NCI-H2171 (cell line): Measurements from ENCODE around the gene GNG2.
"Not testable (repeated sequence)": the region's sequence is repeated elsewhere in the genome, so short reads cannot be mapped to it uniquely, and the experiment has no call there.

Source experiments
- DNase-seq: peaks from one replicate; lab custom pipeline; 2025; lab: John Stamatoyannopoulos, UW

Gene GNG2

DNA sequence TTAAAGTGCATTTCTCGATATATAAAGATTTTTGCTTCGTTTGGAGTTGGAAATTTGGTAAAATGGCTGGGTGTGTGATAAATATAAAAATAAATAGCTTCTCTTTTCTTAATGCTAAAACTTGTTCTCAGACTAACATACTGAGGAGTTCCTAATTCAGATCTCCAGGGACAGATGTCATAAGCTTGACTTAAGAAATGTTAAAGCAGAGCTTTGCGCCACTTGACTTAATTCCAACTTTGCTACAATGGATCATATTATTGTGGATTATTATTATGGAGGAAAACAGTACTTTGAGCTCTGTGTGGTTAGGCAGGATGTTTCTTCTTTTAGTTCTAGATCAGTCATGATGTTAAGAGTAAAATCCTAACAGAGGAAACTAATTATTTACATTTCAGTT is 33.8 kb downstream of the GNG2 start:
- DNase-seq: no peak

DNA sequence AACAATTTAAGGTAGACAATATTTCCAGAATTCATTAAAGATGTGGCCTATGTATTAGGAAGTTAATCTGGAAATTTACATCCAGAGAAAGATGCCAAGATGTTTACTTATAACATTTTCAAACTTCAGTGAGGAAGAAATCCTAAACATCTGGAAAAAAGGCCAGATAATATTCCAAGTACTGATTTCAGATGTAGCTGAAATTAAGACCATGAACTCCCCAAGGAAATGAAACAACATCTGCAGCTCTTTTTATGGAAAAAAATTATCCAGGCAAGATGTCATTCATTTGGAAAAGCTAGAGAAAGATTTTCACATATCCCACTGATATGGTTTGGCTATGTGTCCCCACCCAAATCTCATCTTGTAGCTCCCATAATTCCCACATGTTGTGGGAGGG is 35.0 kb downstream of the GNG2 start:
- no peak for DNase-seq

DNA sequence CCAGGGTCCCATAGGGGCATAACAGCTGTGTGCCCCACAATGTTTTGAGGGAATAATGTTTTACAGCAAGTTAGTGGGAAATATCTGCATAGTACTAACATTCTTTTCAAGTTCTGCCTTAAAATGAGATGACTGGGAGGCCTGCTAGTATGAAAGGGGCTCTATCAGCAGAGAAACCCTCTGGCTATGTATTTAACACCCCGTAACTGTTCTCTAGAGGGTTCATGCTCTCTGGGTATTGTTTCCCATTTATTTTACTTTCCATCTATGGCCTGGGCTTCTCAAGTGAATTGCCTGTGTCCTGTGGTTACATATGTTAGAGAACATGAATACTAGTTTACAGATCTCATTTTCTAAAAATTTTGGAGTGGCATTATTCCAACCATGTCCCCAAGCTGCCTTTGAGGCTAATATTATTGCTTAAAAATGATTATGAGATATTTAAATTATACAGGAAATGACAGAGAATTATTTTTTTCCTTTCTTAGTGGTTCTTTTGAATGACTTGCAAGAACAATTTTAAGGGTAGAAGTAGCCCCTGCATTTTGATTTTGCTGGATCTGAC is 37.5 kb downstream of the GNG2 start:
- no peak for DNase-seq

DNA sequence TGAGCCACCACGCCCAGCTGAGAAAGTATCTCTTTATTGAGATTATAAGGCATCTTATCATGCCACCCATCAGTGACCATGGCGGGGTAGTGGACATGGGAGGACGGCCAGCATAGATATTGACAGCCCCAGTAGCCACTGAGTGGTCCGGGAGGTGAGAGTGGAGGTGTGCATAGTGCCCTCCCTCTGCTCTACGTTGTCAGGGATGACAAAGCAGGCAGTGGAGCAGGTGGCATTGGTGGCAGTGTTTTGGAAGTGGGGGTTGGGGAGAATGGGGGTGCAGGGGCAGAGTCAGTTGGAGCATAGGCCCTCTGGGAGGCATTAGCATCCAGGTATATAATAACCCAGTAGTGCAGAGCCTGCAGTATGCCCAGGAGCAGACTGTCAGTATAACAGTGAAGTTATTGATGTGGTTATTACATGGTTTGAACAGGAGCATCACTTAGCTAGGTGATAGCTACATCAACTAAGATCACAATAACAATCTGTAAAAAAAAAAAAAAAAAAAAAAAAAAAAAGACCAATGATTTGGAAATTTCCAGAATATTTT is 41.1 kb downstream of the GNG2 start:
- DNase-seq: no peak

DNA sequence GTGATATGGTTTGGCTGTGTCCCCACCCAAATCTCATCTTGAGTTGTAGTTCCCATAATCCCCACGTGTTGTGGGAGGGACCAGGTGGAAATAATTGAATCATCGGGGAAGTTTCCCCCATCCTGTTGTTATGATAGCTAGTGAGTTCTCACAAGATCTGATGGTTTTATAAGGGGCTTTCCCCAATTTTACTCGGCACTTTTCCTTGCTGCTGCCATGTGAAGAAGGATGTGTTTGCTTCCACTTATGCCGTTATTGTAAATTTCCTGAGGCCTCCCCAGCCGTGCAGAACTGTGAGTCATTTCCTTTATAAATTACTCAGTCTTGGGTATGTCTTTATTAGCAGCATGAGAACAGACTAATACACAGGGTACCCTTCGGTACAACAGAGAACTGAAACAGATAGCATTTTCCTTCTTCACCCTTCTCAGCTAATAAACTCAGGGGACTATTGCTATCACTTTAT is 45.3 kb downstream of the GNG2 start:
- DNase-seq: not testable (repeated sequence)

DNA sequence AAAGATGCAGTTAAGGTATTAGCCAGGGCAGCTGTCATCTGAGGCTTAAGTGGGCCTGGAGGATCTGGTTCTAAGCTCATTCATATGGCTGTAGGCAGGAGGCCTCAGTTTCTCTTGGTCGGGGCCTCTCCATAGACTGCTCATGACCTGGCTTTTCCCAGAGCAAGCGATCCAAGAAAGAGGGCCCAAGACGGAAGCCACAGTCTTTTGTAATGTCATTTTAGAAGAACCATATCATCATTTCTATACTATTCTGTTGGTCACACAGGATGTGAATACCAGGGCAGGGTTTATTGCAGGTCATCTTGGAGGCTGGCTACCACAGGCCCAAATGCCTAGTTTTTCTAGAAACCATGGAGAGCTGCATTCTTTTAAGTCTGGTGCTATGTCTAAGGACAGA is 47.7 kb downstream of the GNG2 start:
- no peak for DNase-seq

DNA sequence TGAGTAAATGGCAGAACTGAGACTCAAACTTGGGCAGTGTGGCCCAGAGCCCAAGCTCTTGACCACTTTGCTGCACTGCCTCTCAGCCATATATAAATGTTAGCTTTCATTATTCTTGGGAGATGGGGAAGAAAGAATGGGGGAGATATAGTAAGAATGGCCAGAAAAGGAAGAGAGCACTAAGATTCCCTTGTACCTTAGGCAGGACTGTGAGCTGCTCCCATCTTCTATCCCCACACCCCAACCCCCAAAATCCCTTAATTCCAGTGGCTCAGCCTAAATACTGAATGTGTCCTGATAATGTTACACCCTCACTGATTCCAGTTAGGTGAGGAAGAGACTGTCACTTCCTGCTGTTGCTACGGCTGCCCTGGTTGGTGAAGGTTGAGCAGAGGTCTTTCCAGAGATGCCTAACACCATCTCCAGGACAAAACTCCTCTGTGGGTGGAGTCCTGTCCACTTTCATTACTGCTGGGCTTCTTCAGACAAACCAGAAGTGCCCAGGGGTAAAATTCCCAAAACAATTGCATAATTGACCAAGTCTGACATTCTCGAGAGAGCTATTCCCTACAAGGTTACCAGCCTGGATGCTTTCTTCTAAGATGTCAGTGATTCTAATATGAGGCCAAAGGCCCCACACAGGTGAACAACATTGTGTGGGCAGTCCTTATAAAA is 51.8 kb downstream of the GNG2 start:
- no peak for DNase-seq

DNA sequence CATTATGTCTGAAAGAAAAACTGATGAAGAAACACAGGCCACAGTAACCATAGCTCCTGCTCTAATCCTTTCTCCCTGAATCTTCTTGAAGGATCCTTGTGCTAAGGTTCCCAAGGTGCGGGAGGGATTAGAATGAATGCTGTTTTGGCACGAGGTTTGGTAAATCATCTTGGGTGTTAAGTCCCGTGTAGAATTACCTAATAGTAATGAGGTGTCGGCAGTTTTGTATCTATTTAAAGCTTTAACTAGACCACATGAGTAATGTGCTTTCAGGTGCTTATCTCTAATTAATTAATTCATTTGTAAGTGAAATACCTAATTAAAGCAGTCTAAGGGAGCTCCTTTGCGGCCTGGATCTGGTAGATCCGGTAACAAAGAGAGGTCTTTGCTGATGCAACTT is 53.9 kb downstream of the GNG2 start:
- no peak for DNase-seq

DNA sequence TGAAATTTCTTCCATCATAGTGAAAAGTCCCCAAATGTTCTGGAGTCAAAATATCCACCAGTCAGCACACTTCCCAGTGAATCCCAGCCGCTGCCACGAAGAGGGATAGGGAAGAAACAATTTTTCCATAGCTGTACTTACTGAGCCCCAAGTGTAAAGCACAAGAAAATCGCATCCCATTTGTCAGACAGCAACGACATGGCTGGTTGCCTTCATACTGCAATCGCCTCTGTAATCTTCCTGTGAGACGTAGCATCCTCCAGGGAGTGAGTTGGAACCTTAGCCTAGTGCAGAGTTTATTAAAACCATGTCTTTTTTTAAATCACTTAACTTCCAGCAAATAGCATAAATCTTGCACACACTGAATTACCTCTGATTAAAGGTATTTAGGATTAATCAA is 56.8 kb downstream of the GNG2 start:
- no peak for DNase-seq

DNA sequence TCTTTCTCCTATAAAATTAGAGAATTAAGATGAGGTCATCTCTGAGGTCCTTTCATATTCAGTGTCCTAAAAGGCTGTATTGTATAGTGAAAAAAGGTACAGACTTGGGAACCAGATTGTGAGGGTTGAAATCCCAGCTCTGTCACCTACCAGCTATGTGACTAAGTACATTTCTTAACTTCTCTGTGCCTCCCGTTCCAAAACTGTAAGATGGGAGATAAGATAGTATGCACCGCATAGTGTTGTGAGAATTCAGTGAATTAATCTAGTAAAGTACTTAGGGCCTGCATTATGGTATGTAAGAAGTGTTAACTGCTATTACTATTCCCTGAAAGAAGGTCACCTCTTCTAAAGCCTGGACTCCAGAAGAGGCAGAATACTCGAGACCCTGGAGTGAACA is 60.6 kb downstream of the GNG2 start:
- no peak for DNase-seq

DNA sequence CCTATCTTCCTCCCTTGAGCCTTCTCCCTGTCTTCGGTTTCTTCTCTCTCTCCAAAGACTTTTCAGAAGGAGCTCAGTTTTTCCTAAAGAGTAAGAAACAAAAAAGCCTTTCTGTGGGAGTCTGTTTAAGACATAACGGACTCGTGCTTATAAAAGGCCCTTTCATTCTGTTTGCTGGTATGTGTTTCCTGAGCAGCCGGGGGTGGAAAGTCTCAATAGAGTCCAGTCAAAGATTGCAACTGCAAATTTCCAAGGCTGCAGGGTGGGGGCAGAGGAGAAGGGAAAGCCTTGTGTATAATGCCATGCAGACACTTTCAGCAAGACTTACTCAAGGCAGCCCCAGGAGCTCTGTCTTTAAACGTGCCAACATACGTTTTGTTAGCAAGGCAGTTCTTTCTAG is 62.2 kb downstream of the GNG2 start:
- DNase-seq: no peak

DNA sequence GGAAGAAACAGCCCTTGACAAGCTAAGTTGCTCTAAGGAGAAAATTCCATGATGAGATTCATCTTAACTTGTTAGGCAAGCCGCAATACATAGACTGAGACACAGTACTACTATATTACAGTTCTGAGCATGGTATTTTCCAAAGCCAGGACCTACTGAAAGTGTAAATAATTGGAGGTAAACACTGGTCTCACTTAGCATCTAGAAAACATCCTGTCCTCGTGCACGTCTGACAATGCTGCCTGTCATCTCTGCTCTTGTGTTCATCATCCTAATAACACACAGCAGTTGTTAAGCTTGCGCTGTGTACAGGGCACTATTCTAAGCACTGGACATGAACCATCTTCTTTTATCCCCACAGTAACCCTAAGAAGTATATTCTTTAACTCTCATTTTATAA is 64.2 kb downstream of the GNG2 start:
- DNase-seq: no peak

DNA sequence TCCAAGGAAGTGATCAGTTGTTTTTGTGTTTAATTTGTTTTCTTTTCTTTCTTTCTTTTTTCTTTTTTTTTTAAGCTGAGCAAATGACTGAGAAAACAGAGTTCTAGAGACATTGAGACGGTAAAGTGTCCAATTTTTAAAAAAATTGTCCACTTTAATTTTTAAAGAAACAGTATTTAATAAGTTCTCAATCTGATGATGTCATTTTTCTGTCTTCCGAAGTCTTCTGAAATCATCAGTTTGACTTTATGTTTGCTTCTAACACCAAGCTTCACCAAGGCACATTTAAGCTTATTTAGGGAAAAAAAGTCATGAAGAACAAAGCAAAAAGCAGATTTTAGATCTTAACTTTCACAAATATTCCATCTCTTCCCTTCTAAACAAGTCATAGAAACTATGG is 65.6 kb downstream of the GNG2 start:
- no peak for DNase-seq

DNA sequence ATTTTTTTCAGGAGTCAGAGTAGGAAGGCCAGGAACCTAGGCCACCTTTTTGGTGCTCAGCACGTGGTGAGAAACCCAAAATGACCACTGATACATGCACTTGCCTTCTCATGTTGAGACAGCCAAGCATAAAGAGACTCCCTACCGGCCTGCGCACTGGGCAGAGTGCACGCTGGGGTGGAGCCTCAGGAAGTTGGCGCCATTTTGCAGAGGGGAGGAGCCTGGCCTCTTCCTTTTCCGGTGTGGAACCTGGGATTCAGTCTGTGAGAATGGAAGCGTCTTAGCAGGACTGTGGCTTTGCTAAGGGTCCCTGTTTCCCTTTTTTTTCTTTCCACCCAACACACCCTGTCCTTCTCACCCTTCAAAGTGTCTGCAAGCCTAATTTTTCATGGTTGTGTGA is 66.0 kb downstream of the GNG2 start:
- DNase-seq: no peak

DNA sequence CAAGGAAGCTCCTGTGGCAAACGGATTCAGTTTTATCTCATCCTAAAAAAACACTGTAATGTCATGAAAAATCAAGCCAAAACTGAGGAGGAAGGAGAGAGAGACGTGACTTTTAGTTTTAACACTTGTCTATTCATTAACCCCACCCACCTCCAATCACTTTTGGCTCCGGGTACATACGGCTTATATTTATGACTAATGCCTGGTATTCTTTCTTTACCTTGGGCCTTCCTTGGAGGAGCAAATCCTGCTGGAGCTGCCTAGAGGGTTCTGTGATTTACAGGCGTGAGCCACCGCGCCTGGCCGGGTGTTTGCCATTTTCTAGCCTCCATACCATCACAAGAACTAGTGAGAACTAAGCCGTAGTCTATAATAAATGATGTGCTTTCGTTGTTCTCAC is 68.2 kb downstream of the GNG2 start:
- no peak for DNase-seq

DNA sequence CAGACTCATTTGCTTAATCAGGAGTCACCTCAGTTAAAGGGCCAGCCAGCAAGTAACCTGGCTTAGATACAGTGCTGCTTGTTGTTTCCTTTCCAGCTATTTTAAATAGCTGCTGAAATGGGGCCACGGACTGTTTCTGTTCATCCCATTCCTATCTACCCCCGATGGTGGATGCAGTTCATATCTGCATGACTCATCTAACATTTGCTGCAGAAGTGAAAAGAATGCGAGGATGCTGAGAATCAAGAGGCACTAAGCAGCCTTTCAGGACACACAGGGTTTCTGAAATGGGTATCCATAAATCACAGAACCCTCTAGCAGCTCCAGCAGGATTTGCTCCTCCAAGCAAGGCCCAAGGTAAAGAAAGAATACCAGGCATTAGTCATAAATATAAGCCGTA is 68.8 kb downstream of the GNG2 start:
- no peak for DNase-seq

DNA sequence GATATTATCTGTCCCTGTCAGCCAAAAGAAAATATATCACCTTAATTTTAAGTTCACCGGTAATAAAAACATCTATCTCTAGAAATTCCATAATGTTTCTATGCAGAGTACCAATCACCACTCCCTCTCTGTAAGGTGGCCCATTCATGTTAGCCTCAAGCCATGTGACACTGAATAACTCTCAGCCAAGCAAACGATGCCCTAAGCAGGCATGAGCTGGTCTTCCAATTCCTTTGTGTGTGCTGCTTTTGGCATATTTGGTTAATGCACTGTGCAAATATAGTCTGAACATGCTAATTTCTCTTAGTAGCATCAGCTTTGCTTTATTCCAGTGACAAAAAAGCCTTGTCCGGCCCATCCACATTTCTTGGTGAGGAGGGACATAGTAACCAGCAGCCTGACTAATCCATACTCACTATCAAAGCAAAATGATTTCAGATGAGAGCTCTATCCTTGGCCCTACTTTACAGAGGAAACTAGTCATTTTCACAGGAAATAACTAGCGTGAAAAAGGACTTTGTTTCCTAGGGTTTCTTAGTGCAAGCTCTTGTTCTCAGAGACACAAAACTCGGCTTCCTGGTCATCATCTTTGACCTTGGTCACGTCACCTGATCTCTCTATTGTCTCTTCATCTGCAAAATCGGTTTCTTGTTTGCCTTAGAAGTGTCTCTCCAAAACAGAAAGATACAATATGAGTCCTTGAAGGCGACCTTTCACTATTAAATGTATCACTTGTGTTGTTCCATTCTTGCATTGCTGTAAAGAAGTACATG is 69.7 kb downstream of the GNG2 start:
- no peak for DNase-seq

DNA sequence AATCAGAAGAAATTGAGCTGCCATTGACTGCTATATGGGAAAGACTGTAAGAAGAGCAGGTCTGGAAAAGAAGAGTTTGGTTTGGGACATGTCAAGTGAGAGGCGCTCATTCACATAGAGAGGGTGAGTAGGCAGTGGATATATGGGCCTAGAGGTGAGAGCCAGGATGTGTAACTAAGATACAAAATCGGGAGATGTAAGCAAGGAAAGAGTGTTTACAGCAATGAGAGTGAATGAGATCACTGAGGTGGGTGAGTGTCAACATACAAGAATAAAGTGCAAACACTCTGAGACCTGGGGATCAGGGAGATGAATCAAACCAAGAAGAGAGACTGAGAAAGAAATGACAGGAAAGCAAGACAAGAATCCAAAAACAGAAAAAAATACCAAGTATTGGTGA is 70.9 kb downstream of the GNG2 start:
- no peak for DNase-seq

DNA sequence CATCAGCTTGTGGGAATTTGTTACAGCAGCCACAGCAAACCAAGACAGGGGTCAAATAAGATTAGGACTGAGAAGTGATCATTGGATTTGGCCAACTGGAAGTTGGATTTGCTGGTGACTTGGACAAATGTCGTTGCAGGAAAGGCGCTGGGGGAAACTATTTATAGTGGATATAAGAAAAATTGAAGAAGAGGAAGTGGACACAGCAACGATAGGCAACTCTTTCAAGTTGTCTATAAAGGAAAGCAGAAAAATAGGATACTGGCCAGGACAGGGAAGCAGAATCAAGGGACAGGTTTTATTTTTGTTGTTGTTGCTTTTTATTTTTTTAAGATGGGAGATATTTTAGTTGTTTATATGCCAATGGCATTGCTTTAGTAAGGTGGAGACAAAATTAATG is 72.8 kb downstream of the GNG2 start:
- DNase-seq: no peak

DNA sequence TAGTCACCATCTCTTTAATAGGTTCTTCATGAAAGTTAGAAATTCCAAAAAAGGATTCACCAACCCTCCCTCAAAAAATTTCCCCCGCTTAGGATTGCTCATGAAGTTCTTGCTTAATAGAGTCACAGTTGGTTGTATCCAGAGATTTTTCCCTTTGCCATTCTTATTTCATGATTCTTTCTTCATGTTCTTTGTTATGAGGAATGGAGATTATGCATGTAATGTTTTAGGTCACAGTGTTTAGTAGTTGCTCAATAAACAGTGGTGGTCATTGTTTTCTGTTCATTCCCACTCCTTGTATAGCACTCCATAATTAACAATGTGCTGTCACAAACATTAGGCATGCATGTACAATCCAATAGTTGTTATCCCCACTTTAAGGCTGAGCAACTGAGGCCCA is 77.7 kb downstream of the GNG2 start:
- DNase-seq: no peak

DNA sequence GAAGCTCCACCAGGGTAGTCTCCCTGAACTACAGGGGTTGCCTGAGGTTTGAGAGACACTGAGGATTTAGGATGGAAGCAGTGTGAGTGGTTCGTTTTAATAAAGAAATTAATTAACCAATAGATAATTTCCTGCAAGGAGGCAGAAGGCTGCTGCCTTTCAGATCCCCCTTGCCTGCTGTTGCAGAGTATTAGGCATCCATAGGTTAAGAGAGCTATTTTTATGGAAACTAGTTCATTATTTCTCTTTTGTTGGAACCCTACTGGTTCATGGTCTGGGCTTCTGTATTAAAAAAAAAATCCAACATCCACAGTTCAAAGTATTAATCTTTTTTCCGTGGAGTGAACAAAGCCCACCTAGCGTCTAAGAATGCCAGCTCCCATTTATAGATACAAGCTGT is 78.4 kb downstream of the GNG2 start:
- DNase-seq: no peak

DNA sequence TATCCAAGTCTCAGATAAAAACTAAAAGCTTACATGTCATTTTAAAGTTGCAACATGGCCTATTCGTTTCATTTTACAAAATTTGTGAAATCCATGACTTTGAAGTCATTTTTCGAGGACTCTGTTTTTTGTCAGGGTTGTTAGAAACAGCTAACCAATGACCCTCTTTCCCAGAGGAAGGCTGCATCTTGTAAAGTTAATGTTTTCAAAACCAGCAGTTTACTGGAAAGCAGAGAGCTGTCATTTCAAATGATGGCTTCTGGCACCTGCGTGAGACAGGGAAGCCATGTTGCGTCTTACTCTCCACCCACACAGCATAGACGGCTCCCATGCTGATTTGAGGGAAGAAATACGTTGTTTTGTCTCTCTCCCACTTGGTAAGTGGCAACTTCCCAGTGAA is 78.8 kb downstream of the GNG2 start:
- DNase-seq: no peak

DNA sequence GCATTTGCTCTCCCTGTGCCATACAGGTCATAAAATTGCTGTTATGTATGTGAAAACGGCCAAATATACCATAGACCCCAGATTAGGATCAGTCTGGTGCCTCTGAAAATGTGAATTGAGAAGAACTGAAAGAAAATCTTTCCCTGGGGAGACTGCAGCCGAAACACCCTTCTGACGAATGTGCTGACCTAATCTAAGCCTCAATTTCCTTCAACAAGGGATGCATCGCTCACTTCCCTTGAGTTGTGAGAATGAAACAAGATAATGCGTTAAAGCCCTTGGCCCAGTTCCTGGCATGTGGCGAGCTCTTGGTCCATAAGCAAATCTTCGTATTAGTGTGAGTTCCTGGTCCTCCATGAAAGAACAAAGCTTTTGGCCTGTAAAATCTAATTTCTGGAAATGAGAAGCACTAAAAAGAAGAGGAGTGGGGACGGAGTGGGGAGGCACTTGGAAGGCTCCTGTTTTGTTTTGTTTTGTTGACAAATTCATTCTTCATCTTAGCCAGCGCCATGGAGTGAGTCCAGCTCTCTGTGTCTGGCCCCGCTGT is 79.4 kb downstream of the GNG2 start:
- no peak for DNase-seq
